T47D (cell line): ENCODE measurements around the gene AMMECR1.
A peak's percentile ranks its signal among the peaks of the same experiment; 100 is the strongest.

ENCODE experiments used
- DNase-seq, 2 experiments: peaks; one replicate each; pipeline versions ENCODE4 v3.0.0 to v3.0.0-alpha.2; 2011 to 2012; ENCODE audit warnings: low read depth in 1 of 2, low spot score in 1 of 2
- JUND ChIP-seq: IDR thresholded peaks from 2 replicates; pipeline ENCODE4 v1.6.1; 2012; ENCODE audit warnings: low read depth
- in situ Hi-C: cut with HindIII; loops from 2 replicates; pipeline ENCODE4 v1.10.0; 2016; ENCODE audit warnings: low sequenced_read_pairs, low pct_unique_long_range_greater_than_20kb

AMMECR1 gene

GRCh38 chrX:110228453-110228852 is 89.4 kb downstream of the AMMECR1 start:
- TF ChIP-seq JUND = no peak
- in situ Hi-C loops = no loop called here
- no peak for DNase-seq

GRCh38 chrX:110226931-110227330 is 91.0 kb downstream of the AMMECR1 start:
- DNase-seq = no peak
- no peak for TF ChIP-seq JUND
- in situ Hi-C loops = no loop called here

- DNase-seq = no peak
- in situ Hi-C loops = no loop called here
- no peak for TF ChIP-seq JUND
Observed at GRCh38 chrX:110224926-110225617, 92.8 kb downstream of the AMMECR1 start.

GRCh38 chrX:110222497-110223257 is 95.2 kb downstream of the AMMECR1 start:
- TF ChIP-seq JUND = no peak
- no peak for DNase-seq
- in situ Hi-C loops = no loop called here

- no peak for DNase-seq
- in situ Hi-C loops = no loop called here
- no peak for TF ChIP-seq JUND
Observed at GRCh38 chrX:110219920-110220319, 98.0 kb downstream of the AMMECR1 start.

- TF ChIP-seq JUND = no peak
Observed at GRCh38 chrX:110218591-110218990, 99.3 kb downstream of the AMMECR1 start.

GRCh38 chrX:110216027-110216426 is 101.9 kb downstream of the AMMECR1 start:
- in situ Hi-C loops = no loop called here
- no peak for TF ChIP-seq JUND
- DNase-seq = no peak

More at GRCh38 chrX:110218591-110218990, 99.3 kb downstream of the AMMECR1 start:
- in situ Hi-C loops = no loop called here
- DNase-seq = no peak

GRCh38 chrX:110215411-110215810 is 102.5 kb downstream of the AMMECR1 start:
- no peak for TF ChIP-seq JUND
- in situ Hi-C loops = no loop called here
- no peak for DNase-seq

- in situ Hi-C loops = no loop called here
- TF ChIP-seq JUND = no peak
Observed at GRCh38 chrX:110214684-110215083, 103.2 kb downstream of the AMMECR1 start.

GRCh38 chrX:110213183-110213582 is 104.7 kb downstream of the AMMECR1 start:
- DNase-seq = no peak
- no peak for TF ChIP-seq JUND
- in situ Hi-C loops = no loop called here

More at GRCh38 chrX:110214684-110215083, 103.2 kb downstream of the AMMECR1 start:
- no peak for DNase-seq

GRCh38 chrX:110212299-110212698 is 105.6 kb downstream of the AMMECR1 start:
- in situ Hi-C loops = no loop called here
- peak in 1 of 2 experiments; percentile 0 for DNase-seq
- no peak for TF ChIP-seq JUND

- in situ Hi-C loops = no loop called here
- no peak for DNase-seq
- no peak for TF ChIP-seq JUND
Observed at GRCh38 chrX:110211340-110211739, 106.5 kb downstream of the AMMECR1 start.

GRCh38 chrX:110210417-110211139 is 107.3 kb downstream of the AMMECR1 start:
- no peak for TF ChIP-seq JUND
- DNase-seq = no peak
- in situ Hi-C loops = no loop called here
